Thyroid gland (tissue), 4 donors: ENCODE measurements around the gene AOAH. TPM values are rescaled to one million over a fixed set of nuclear protein-coding genes. Genes with fewer than 3 reads are reported as not detected.
A peak's percentile ranks its signal among the peaks of the same experiment; 100 is the strongest.

Experiments
- DNase-seq, 2 donors: peaks; one replicate each; pipeline ENCODE4 v3.0.0-alpha.2; 2019
- H3K27ac ChIP-seq, 3 donors: fragments of 200-600 bp; sonication (generic); 1 replicate in 2 of 3; 2 replicates in 1 of 3; pipeline ENCODE4 v1.5.1; 2016 to 2019; ENCODE audit warnings: mild to moderate bottlenecking in 1 of 3, moderate library complexity in 1 of 3
- H3K27me3 ChIP-seq: fragments of 200-600 bp; sonication (generic); one replicate; pipeline ENCODE4 v1.5.1; 2019
- H3K36me3 ChIP-seq, 2 donors: fragments of 200-600 bp; sonication (generic); one replicate each; pipeline ENCODE4 v1.5.1; 2016 to 2019
- H3K4me1 ChIP-seq, 2 donors: fragments of 200-600 bp; sonication (generic); one replicate each; pipeline ENCODE4 v1.5.1; 2017 to 2019
- H3K4me3 ChIP-seq, 3 donors: fragments of 200-600 bp; sonication (generic); replicated peaks in 1 of 3; 1 replicate in 2 of 3; 2 replicates in 1 of 3; pipeline ENCODE4 v1.5.1; 2016; ENCODE audit warnings: mild to moderate bottlenecking in 1 of 3
- H3K9me3 ChIP-seq: fragments of 200-600 bp; sonication (generic); one replicate; pipeline ENCODE4 v1.5.1; 2017
- CTCF ChIP-seq, 6 experiments: fragments of 200-600 bp in 3 of 6; fragments of 450-650 bp in 3 of 6; sonication (generic) in 3 of 6; IDR thresholded peaks; one replicate each; pipeline ENCODE4 v1.5.1; 2016 to 2019; ENCODE audit warnings: antibody characterized with exemption in 6 of 6, mild to moderate bottlenecking in 2 of 6, inconsistent platforms in 1 of 6, moderate library complexity in 1 of 6
- POLR2A ChIP-seq, 2 donors: fragments of 450-650 bp; IDR thresholded peaks; one replicate each; pipeline ENCODE4 v1.6.1; 2017; ENCODE audit warnings: antibody characterized with exemption in 2 of 2, mild to moderate bottlenecking in 2 of 2, moderate library complexity in 1 of 2
- WGBS, 2 donors: methylation state at CpG; one replicate each; pipeline ENCODE4 v1.1.5; 2017; 5-methylcytosine and 5-hydroxymethylcytosine counted together
- intact Hi-C: fragments of 100-400 bp; cut with DNase I; formaldehyde crosslinking; loops from one replicate; pipeline ENCODE4 v1.15.1; 2023
- total RNA-seq, 4 donors: library from RNA; depleted of rRNA; stranded (reverse); fragments of >200 nt; gene quantifications; one replicate each; pipeline ENCODE4 v1.2.3, GENCODE V29; 2016

Gene AOAH
- total RNA-seq, 4 donors from 2014 or later = 7.4 to 26.7 (median 12.4) TPM

DNA sequence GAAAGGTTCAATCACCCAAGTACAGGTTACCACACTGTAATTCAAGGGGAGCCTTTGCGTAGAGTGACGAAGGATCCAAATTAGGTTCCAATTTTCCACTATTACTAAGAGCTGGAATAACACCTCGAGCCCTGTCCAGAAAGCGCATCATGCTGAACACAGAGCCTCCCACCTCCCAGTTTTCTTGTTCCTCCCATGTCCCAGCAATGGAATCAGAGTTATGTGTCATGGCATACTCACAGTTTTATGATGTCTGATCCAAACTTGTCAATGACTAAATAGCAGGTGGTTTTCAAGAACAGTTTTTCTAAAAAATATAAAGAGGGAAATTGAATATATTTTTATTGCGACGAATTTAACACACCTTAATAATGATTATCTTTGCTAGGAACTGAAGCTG is 50.6 kb downstream of the AOAH start:
- WGBS, 2 donors = 95 to 98% methylated on average over 6 of the region's 6 CpGs
- no peaks in the 10 kb centered on the region for H3K36me3 ChIP-seq
- H3K27me3 ChIP-seq = no peaks in the 10 kb centered on the region
- TF ChIP-seq POLR2A (IDR thresholded peaks at IDR 0.05) = no peak
- H3K4me3 ChIP-seq = no peak overlapping the region
- intact Hi-C loops = loop anchor here (5.0 kb wide), 1 partner anchor 186 kb away; no protein-coding TSS in a partner anchor
- DNase-seq = no peak
- H3K27ac ChIP-seq = no peak overlapping the region
- H3K4me1 ChIP-seq = no peaks in the 10 kb centered on the region
- H3K9me3 ChIP-seq = no peaks in the 10 kb centered on the region

- H3K9me3 ChIP-seq = no peaks in the 10 kb centered on the region
- TF ChIP-seq CTCF (IDR thresholded peaks at IDR 0.05) (no peak), POLR2A (IDR thresholded peaks at IDR 0.05) (no peak)
- DNase-seq = no peak
- no peak overlapping the region for H3K4me3 ChIP-seq
- no peaks in the 10 kb centered on the region for H3K4me1 ChIP-seq
- H3K27me3 ChIP-seq = no peaks in the 10 kb centered on the region
- WGBS, 2 donors = 85 to 91% methylated on average over 6 of the region's 6 CpGs
- no peaks in the 10 kb centered on the region for H3K36me3 ChIP-seq
- H3K27ac ChIP-seq = no peak overlapping the region
- intact Hi-C loops = loop anchor here (5.0 kb wide), 1 partner anchor 184 kb away; no protein-coding TSS in a partner anchor
These were observed 52.9 kb downstream of the AOAH start for GRCh38 chr7:36671432-36671829.

DNA sequence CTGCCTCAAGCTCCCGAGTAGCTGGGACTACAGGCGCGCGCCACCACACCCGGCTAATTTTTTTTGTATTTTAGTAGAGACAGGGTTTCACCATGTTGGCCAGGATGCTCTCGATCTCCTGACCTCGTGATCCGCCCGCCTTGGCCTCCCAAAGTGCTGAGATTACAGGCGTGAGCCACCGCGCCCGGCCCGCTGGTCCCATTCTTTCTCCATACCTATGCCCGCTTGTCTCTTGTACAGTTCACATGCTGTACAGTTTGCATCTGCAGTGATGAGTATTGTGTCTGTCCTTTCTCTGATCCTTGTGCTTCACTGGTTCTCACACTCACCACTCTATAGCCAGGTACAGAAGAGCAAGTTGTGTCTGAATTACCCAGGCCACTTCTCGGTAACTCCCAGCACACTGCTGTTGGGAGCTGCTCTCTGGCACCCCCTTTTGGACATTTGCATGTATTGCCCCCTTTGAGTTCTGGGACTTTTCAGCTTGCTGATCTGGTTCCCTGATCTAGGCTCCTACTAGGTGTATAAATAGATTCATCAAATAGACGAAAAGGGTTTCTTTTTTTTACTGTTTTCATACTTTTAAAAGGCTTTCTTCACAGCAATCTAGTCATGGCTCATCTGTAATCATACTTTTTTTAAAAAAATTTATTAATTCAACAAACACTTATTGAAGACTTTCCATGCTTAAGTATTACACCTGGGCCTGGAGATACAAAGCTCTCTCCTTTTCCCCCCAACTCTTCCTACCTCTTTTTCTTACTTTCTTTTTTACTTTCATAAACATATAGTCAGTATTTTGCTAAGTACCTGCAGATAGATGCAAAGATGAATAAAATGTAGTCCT is 53.5 kb downstream of the AOAH start:
- TF ChIP-seq POLR2A (IDR thresholded peaks at IDR 0.05) = no peak
- peak; percentile 72 to 89 (median 81) for TF ChIP-seq CTCF (IDR thresholded peaks at IDR 0.05)
- no peaks in the 10 kb centered on the region for H3K36me3 ChIP-seq
- no peak overlapping the region for H3K4me3 ChIP-seq
- H3K4me1 ChIP-seq = no peaks in the 10 kb centered on the region
- peak; percentile 53 to 64 for DNase-seq
- no peaks in the 10 kb centered on the region for H3K27me3 ChIP-seq
- WGBS, 2 donors = 86 to 88% methylated on average over 17 of the region's 17 CpGs
- no peaks in the 10 kb centered on the region for H3K9me3 ChIP-seq
- H3K27ac ChIP-seq = no peak overlapping the region
- intact Hi-C loops = loop anchor here (5.0 kb wide), 1 partner anchor 184 kb away; no protein-coding TSS in a partner anchor

DNA sequence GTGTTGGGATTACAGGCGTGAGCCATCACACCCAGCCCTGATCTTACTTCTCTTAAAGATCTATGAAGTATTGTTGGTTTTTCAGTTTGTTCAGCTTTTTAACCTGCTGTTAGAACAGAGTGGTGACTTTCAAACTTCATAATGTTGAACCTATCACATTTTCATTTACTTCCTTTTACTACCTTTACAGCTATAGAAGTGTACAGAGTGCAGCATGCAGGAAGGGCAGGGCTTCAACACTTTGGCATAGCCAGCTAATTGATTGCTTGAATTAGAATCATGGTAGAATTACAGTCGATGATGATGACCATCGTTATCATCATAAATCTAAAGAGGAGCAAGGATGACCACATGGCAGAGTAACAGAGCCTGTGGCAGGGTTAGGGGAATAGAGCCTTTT is 55.5 kb downstream of the AOAH start:
- TF ChIP-seq CTCF (IDR thresholded peaks at IDR 0.05) (no peak), POLR2A (IDR thresholded peaks at IDR 0.05) (no peak)
- Histone ChIP-seq H3K4me1 (no peaks in the 10 kb centered on the region), H3K4me3 (no peak overlapping the region), H3K27ac (no peak overlapping the region), H3K9me3 (no peaks in the 10 kb centered on the region), H3K36me3 (no peaks in the 10 kb centered on the region), H3K27me3 (no peaks in the 10 kb centered on the region)
- no peak for DNase-seq
- intact Hi-C loops = no loop called here
- WGBS, 2 donors = 74 to 91% methylated on average over 3 of the region's 3 CpGs

- Histone ChIP-seq H3K4me1 (no peaks in the 10 kb centered on the region), H3K9me3 (no peaks in the 10 kb centered on the region), H3K27me3 (no peaks in the 10 kb centered on the region), H3K27ac (no peak overlapping the region), H3K4me3 (no peak overlapping the region), H3K36me3 (no peaks in the 10 kb centered on the region)
- no peak for DNase-seq
- TF ChIP-seq POLR2A (IDR thresholded peaks at IDR 0.05) (no peak), CTCF (IDR thresholded peaks at IDR 0.05) (no peak)
- WGBS, 2 donors = 84 to 95% methylated on average over 3 of the region's 3 CpGs
- intact Hi-C loops = no loop called here
These were observed 56.2 kb downstream of the AOAH start for GRCh38 chr7:36668080-36668479.
